ENCODE results near the gene VPS26B.

DNA sequence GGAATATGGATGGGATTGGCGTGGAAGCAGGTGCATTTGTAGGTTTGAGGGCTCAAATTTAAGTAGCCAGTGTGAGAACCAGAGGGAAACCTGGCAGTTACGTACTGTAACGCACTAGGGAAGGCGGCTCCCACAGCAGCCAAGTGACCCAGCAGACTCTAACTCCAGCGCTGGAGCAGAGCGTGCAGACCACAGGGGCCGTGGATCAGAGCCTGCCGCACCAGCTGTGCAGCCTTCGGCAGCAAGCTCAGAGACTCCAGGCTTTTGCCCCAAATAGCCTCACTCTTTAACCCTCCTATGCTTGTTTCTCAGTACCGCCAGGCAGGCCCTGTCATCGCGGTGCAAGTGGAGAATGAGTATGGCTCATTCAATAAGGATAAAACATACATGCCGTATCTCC lies 64.0 kb downstream of the VPS26B start:
- TF ChIP-seq, protein P1, sequence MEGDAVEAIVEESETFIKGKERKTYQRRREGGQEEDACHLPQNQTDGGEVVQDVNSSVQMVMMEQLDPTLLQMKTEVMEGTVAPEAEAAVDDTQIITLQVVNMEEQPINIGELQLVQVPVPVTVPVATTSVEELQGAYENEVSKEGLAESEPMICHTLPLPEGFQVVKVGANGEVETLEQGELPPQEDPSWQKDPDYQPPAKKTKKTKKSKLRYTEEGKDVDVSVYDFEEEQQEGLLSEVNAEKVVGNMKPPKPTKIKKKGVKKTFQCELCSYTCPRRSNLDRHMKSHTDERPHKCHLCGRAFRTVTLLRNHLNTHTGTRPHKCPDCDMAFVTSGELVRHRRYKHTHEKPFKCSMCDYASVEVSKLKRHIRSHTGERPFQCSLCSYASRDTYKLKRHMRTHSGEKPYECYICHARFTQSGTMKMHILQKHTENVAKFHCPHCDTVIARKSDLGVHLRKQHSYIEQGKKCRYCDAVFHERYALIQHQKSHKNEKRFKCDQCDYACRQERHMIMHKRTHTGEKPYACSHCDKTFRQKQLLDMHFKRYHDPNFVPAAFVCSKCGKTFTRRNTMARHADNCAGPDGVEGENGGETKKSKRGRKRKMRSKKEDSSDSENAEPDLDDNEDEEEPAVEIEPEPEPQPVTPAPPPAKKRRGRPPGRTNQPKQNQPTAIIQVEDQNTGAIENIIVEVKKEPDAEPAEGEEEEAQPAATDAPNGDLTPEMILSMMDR (IDR thresholded peaks at IDR 0.05; ENCODE audit: extremely low read depth in 1 of 2, insufficient read depth in 1 of 2, low read depth in 1 of 2, low read length in 2 of 2) = no peak
- no peak for TF ChIP-seq POLR2A (IDR thresholded peaks at IDR 0.05; ENCODE audit: low read depth, low read length)
- no peak for TF ChIP-seq EZH2 (IDR thresholded peaks at IDR 0.05; ENCODE audit: borderline replicate concordance, low read depth, low read length, severe bottlenecking)
- TF ChIP-seq FOS (IDR thresholded peaks at IDR 0.05; ENCODE audit: borderline replicate concordance, insufficient read depth, low read length) = no peak
- TF ChIP-seq POLR2AphosphoS5 (IDR thresholded peaks at IDR 0.05; ENCODE audit: insufficient read depth, low read depth, low read length) = no peak
- TF ChIP-seq MYC (IDR thresholded peaks at IDR 0.05; ENCODE audit: low read depth, low read length) = no peak
